HepG2 (cell line): ENCODE measurements around the gene INPP1. TPM values are rescaled to one million over a fixed set of nuclear protein-coding genes. Genes with fewer than 3 reads are reported as not detected.
A peak's percentile ranks its signal among the peaks of the same experiment; 100 is the strongest.

ENCODE experiments used
- BHLHE40 ChIP-seq: IDR thresholded peaks from 2 replicates; pipeline ENCODE4 v1.6.1; 2011; ENCODE audit warnings: low read length, improper control_type of control experiment
- FOXP4 ChIP-seq: sonication (generic); formaldehyde crosslinking; IDR thresholded peaks from 2 replicates; pipeline ENCODE4 v1.4.0; 2020; ENCODE audit warnings: missing genetic modification reagents
- KDM5B ChIP-seq: sonication (generic); formaldehyde crosslinking; IDR thresholded peaks from 2 replicates; pipeline ENCODE4 v1.4.0; 2020; ENCODE audit warnings: missing genetic modification reagents, mild to moderate bottlenecking, borderline replicate concordance
- KLF15 ChIP-seq: sonication (generic); formaldehyde crosslinking; IDR thresholded peaks from 2 replicates; pipeline ENCODE4 v1.8.1; 2023; ENCODE audit warnings: borderline replicate concordance, mild to moderate bottlenecking, inconsistent platforms, missing genetic modification reagents, mixed read lengths
- MAFF ChIP-seq: IDR thresholded peaks from 2 replicates; pipeline ENCODE4 v1.6.1; 2011; ENCODE audit warnings: low read depth, low read length, improper control_type of control experiment
- MLLT10 ChIP-seq: sonication (generic); formaldehyde crosslinking; IDR thresholded peaks from 2 replicates; pipeline ENCODE4 v1.4.0; 2020; ENCODE audit warnings: missing genetic modification reagents
- MXD3 ChIP-seq: IDR thresholded peaks from 2 replicates; pipeline ENCODE4 v1.6.1; 2016; ENCODE audit warnings: mild to moderate bottlenecking, missing biosample characterization, missing genetic modification reagents
- NKX3-1 ChIP-seq: sonication (generic); formaldehyde crosslinking; IDR thresholded peaks from 2 replicates; pipeline ENCODE4 v1.5.0; 2020; ENCODE audit warnings: missing genetic modification reagents
- NR2C2 ChIP-seq: sonication (generic); formaldehyde crosslinking; IDR thresholded peaks from 2 replicates; pipeline ENCODE4 v1.4.0; 2020; ENCODE audit warnings: missing genetic modification reagents, mild to moderate bottlenecking, moderate library complexity, borderline replicate concordance
- POGK ChIP-seq: sonication (generic); formaldehyde crosslinking; conservative IDR thresholded peaks from 2 replicates; pipeline ENCODE4 v1.8.0; 2022; ENCODE audit warnings: mild to moderate bottlenecking, moderate library complexity, missing genetic modification reagents
- RELA ChIP-seq: sonication (generic); formaldehyde crosslinking; IDR thresholded peaks from 2 replicates; pipeline ENCODE4 v1.4.0; 2020; ENCODE audit warnings: missing genetic modification reagents
- SNAI1 ChIP-seq: sonication (generic); formaldehyde crosslinking; IDR thresholded peaks from 2 replicates; pipeline ENCODE4 v1.5.0; 2020; ENCODE audit warnings: mild to moderate bottlenecking, missing genetic modification reagents, borderline replicate concordance
- SNAPC2 ChIP-seq: sonication (generic); formaldehyde crosslinking; IDR thresholded peaks from 2 replicates; pipeline ENCODE4 v1.8.1; 2022; ENCODE audit warnings: mild to moderate bottlenecking, missing genetic modification reagents
- XBP1 ChIP-seq: sonication (generic); formaldehyde crosslinking; IDR thresholded peaks from 2 replicates; pipeline ENCODE4 v1.5.0; 2020; ENCODE audit warnings: missing genetic modification reagents
- YEATS4 ChIP-seq: sonication (generic); formaldehyde crosslinking; IDR thresholded peaks from 2 replicates; pipeline ENCODE4 v1.4.0; 2020; ENCODE audit warnings: missing genetic modification reagents, borderline replicate concordance
- ZBTB43 ChIP-seq: sonication (generic); formaldehyde crosslinking; conservative IDR thresholded peaks from 2 replicates; pipeline ENCODE4 v1.4.0; 2020; ENCODE audit warnings: missing genetic modification reagents
- ZNF180 ChIP-seq: sonication (generic); formaldehyde crosslinking; IDR thresholded peaks from 2 replicates; pipeline ENCODE4 v1.4.0; 2020; ENCODE audit warnings: low read depth, missing genetic modification reagents, borderline replicate concordance
- ZNF253 ChIP-seq: sonication (generic); formaldehyde crosslinking; IDR thresholded peaks from 2 replicates; pipeline ENCODE4 v1.8.0; 2022; ENCODE audit warnings: mild to moderate bottlenecking, missing genetic modification reagents, borderline replicate concordance
- ZNF451 ChIP-seq: sonication (generic); formaldehyde crosslinking; IDR thresholded peaks from 2 replicates; pipeline ENCODE4 v1.5.0; 2020; ENCODE audit warnings: mild to moderate bottlenecking, missing genetic modification reagents
- ZNF460 ChIP-seq: sonication (generic); formaldehyde crosslinking; IDR thresholded peaks from 2 replicates; pipeline ENCODE4 v1.5.1; 2020; ENCODE audit warnings: missing genetic modification reagents, mild to moderate bottlenecking, borderline replicate concordance
- ZNF570 ChIP-seq: sonication (generic); formaldehyde crosslinking; IDR thresholded peaks from 2 replicates; pipeline ENCODE4 v1.4.0; 2020; ENCODE audit warnings: mild to moderate bottlenecking, missing genetic modification reagents, borderline replicate concordance
- ZNF720 ChIP-seq: sonication (generic); formaldehyde crosslinking; IDR thresholded peaks from 2 replicates; pipeline ENCODE4 v1.4.0; 2020; ENCODE audit warnings: missing genetic modification reagents
- ZSCAN31 ChIP-seq: sonication (generic); formaldehyde crosslinking; IDR thresholded peaks from 2 replicates; pipeline ENCODE4 v1.5.0; 2020; ENCODE audit warnings: low read depth, mild to moderate bottlenecking, missing genetic modification reagents
- polyA plus RNA-seq, 8 experiments: library from polyadenylated mRNA; depleted of rRNA in 3 of 8; stranded (reverse) in 7 of 8; unstranded in 1 of 8; fragments of >200 nt; fragmentation: Illumina TruSeq in 4 of 8; extraction: Trizol in 4 of 8; gene quantifications; 2 replicates each; pipeline versions ENCODE4 v1.2.1 to v1.2.3, GENCODE V29; 2011 to 2016; ENCODE audit warnings: low read depth in 4 of 8, missing spikeins in 1 of 8, mixed read lengths in 1 of 8; ENCODE audit not compliant: insufficient read depth in 1 of 8
- total RNA-seq, 5 experiments: library from RNA; depleted of rRNA; stranded (reverse); fragments of >200 nt; fragmentation: Illumina TruSeq; extraction: Trizol; gene quantifications; 2 replicates each; pipeline ENCODE4 v1.2.3, GENCODE V29; 2016; ENCODE audit warnings: low read depth in 1 of 5

INPP1 gene
- total and polyA plus RNA-seq, 2 of the 13 experiments (the other 11 are each of a cell fraction or from before 2014, with no cell fraction given): 10.0 to 13.3 TPM

GRCh38 chr2:190343536-190344275, at the start of gene INPP1 (continued):
- TF ChIP-seq ZNF570 (CRISPR knock-in tag): peak; percentile 64; the same call in 1 of the 2 replicates
- TF ChIP-seq MAFF: no peak
- TF ChIP-seq NR2C2: peak; percentile 74
- peak; percentile 82 for TF ChIP-seq YEATS4 (CRISPR knock-in tag)
- 0 out of 2 replicates have a peak, but pooled peaks have one; percentile 20 for TF ChIP-seq FOXP4 (CRISPR knock-in tag)
- peak; percentile 94 for TF ChIP-seq ZNF253
- TF ChIP-seq ZNF460 (CRISPR knock-in tag): peak; percentile 58; the same call in 1 of the 2 replicates
- peak; percentile 77; the same call in 1 of the 2 replicates for TF ChIP-seq SNAPC2 (CRISPR knock-in tag)
- no peak for TF ChIP-seq MLLT10 (CRISPR knock-in tag)
- no peak for TF ChIP-seq ZNF180 (CRISPR knock-in tag)
- TF ChIP-seq SNAI1: no peak; the same call in 1 of the 2 replicates
- TF ChIP-seq MXD3: peak; percentile 96; the same call in 1 of the 2 replicates
- TF ChIP-seq ZNF720: peak; percentile 69; the same call in 1 of the 2 replicates
- peak; percentile 94 for TF ChIP-seq ZSCAN31 (CRISPR knock-in tag)
- TF ChIP-seq ZNF451: peak; percentile 93
- TF ChIP-seq RELA (CRISPR knock-in tag): 0 out of 2 replicates have a peak, but pooled peaks have one; percentile 23
- no peak for TF ChIP-seq XBP1 (CRISPR knock-in tag)
- TF ChIP-seq ZBTB43: no peak; the same call in 1 of the 2 replicates
- peak; percentile 62; the same call in 1 of the 2 replicates for TF ChIP-seq KLF15 (CRISPR knock-in tag)
- TF ChIP-seq NKX3-1: peak; percentile 37; the same call in 1 of the 2 replicates
- TF ChIP-seq KDM5B (CRISPR knock-in tag): peak; percentile 98; the same call in 1 of the 2 replicates
- peak; percentile 74 for TF ChIP-seq BHLHE40
- peak; percentile 89 for TF ChIP-seq POGK (CRISPR knock-in tag)
